ENCODE measurements around the gene CTSA. TPM values are rescaled to one million over a fixed set of nuclear protein-coding genes. Genes with fewer than 3 reads are reported as not detected.
"Not testable (repeated sequence)": the region's sequence is repeated elsewhere in the genome, so short reads cannot be mapped to it uniquely, and the experiment has no call there.

CTSA gene
- total RNA-seq, 2 donors from 2014 or later: 41.0 to 43.8 TPM

- Histone ChIP-seq H3K9me3 (no peaks in the 10 kb centered on the region), H3K4me1 (peaks cover 9% of the 10 kb centered on the region), H3K36me3 (replicated peaks in 1 of 2; ENCODE audit: insufficient read depth in 1 of 2, low read depth in 2 of 2) (peaks cover 0 to 21% of the 10 kb centered on the region in 2 donors), H3K27ac (no peak overlapping the region), H3K4me3 (no peak overlapping the region), H3K27me3 (no peaks in the 10 kb centered on the region)
- intact Hi-C loops (cut with DNase I): loop anchor here (10.0 kb wide), 1 partner anchor 68 kb away; no protein-coding TSS in a partner anchor
- no peak for TF ChIP-seq POLR2A (IDR thresholded peaks at IDR 0.05)
- TF ChIP-seq, protein P1, sequence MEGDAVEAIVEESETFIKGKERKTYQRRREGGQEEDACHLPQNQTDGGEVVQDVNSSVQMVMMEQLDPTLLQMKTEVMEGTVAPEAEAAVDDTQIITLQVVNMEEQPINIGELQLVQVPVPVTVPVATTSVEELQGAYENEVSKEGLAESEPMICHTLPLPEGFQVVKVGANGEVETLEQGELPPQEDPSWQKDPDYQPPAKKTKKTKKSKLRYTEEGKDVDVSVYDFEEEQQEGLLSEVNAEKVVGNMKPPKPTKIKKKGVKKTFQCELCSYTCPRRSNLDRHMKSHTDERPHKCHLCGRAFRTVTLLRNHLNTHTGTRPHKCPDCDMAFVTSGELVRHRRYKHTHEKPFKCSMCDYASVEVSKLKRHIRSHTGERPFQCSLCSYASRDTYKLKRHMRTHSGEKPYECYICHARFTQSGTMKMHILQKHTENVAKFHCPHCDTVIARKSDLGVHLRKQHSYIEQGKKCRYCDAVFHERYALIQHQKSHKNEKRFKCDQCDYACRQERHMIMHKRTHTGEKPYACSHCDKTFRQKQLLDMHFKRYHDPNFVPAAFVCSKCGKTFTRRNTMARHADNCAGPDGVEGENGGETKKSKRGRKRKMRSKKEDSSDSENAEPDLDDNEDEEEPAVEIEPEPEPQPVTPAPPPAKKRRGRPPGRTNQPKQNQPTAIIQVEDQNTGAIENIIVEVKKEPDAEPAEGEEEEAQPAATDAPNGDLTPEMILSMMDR (IDR thresholded peaks at IDR 0.05): no peak
- ATAC-seq (no peak), DNase-seq (no peak)
- WGBS, 2 donors: 69 to 72% methylated on average over 2 of the region's 2 CpGs
Observed at GRCh38 chr20:45897289-45897688, 6.2 kb downstream of the CTSA start.

GRCh38 chr20:45897692-45898091 lies 6.6 kb downstream of the CTSA start:
- WGBS, 2 donors: 90 to 94% methylated on average over 7 of the region's 7 CpGs
- H3K27me3 ChIP-seq: no peaks in the 10 kb centered on the region
- H3K9me3 ChIP-seq: no peaks in the 10 kb centered on the region
- no peak for ATAC-seq
- TF ChIP-seq, protein P1 (IDR thresholded peaks at IDR 0.05): no peak
- no peak for TF ChIP-seq POLR2A (IDR thresholded peaks at IDR 0.05)
- intact Hi-C loops (cut with DNase I): loop anchor here (10.0 kb wide), 1 partner anchor 67 kb away; no protein-coding TSS in a partner anchor
- H3K4me3 ChIP-seq: no peak overlapping the region
- no peak for DNase-seq
- H3K36me3 ChIP-seq (replicated peaks in 1 of 2; ENCODE audit: insufficient read depth in 1 of 2, low read depth in 2 of 2): peaks cover 0 to 21% of the 10 kb centered on the region in 2 donors
- H3K4me1 ChIP-seq: peaks cover 5% of the 10 kb centered on the region
- H3K27ac ChIP-seq: no peak overlapping the region

GRCh38 chr20:45898285-45898684 lies 7.2 kb downstream of the CTSA start:
- no peak for DNase-seq
- intact Hi-C loops (cut with DNase I): loop anchor here (10.0 kb wide), 1 partner anchor 67 kb away; no protein-coding TSS in a partner anchor
- TF ChIP-seq, protein P1 (IDR thresholded peaks at IDR 0.05): no peak
- no peak for TF ChIP-seq POLR2A (IDR thresholded peaks at IDR 0.05)
- H3K4me1 ChIP-seq: no peaks in the 10 kb centered on the region
- no peaks in the 10 kb centered on the region for H3K27me3 ChIP-seq
- H3K9me3 ChIP-seq: no peaks in the 10 kb centered on the region
- H3K4me3 ChIP-seq: no peak overlapping the region
- H3K27ac ChIP-seq: no peak overlapping the region
- ATAC-seq: no peak
- H3K36me3 ChIP-seq (replicated peaks in 1 of 2; ENCODE audit: insufficient read depth in 1 of 2, low read depth in 2 of 2): peaks cover 0 to 21% of the 10 kb centered on the region in 2 donors
- WGBS, 2 donors: 90 to 91% methylated on average over 11 of the region's 12 CpGs

DNA sequence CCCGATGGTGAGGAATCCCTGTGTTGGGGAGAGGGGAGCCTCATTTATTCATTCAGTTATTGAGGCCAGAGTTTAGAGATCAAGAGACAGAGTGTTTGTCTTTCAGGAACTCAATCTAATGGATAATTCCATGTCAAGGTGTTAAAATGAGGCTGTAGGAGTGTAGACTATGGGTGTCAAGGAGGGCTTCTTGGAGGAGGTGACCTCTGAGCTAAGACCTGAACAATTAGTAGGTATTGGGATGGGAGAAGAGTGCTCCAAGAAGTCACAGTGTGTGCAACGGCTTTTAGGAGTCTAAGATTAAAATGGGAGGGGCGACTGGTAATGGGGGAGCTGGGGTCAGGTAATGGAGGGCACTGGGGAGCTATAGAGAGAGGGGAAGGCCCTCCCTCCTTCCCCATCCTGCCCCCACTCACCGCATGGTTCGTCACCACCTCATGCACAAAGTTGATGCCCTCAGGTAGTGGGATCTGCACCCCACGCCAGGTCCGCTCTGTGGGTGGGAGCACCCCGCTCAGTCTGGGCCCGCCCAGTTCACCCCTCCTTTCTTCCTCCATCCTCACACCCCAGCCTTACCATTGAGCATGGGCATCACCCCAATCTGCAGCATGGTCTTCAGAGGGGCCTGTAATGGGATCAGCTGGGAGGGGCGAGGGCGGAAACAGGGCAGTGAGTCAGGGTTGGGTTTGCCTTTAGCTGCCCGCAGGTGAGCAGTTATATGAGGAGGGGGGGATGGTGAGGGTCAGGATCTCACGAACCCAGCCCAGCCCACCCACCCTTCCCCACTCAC lies 8.1 kb downstream of the CTSA start:
- intact Hi-C loops (cut with DNase I): loop anchor here (10.0 kb wide), 1 partner anchor 66 kb away; no protein-coding TSS in a partner anchor
- 84% methylated on average over 11 to 13 of the region's 13 CpGs for WGBS, 2 donors
- no peak for ATAC-seq

DNA sequence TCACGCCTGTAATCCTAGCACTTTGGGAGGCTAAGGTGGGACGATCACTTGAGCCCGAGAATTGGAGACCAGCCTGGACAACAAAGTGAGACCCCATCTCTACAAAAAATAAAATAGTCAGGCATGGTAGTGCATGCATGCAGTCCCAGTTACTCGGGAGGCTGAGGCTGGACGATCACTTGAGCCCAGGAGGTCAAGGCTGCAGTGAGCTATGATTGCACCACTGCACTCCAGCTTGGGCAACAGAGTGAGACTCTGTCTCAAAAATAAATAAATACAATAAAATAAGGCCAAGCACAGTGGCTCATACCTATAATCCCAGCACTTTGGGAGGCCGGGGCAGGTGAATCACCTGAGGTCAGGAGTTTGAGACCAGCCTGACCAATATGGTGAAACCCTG lies 10.2 kb downstream of the CTSA start:
- intact Hi-C loops (cut with DNase I); H3K4me3 ChIP-seq; ATAC-seq; H3K27me3 ChIP-seq; H3K4me1 ChIP-seq; H3K9me3 ChIP-seq; H3K27ac ChIP-seq; DNase-seq: not testable (repeated sequence)
- 92 to 95% methylated on average over 6 of the region's 6 CpGs for WGBS, 2 donors
- H3K36me3 ChIP-seq (replicated peaks in 1 of 2; ENCODE audit: insufficient read depth in 1 of 2, low read depth in 2 of 2): peaks cover 0 to 21% of the 10 kb centered on the region in 2 donors

More for the DNA sequence above, 8.1 kb downstream of the CTSA start:
- TF ChIP-seq POLR2A (IDR thresholded peaks at IDR 0.05): no peak
- TF ChIP-seq, protein P1 (IDR thresholded peaks at IDR 0.05): no peak
- Histone ChIP-seq H3K9me3 (no peaks in the 10 kb centered on the region), H3K4me1 (no peaks in the 10 kb centered on the region), H3K36me3 (replicated peaks in 1 of 2; ENCODE audit: insufficient read depth in 1 of 2, low read depth in 2 of 2) (peaks cover 0 to 24% of the 10 kb centered on the region in 2 donors), H3K27ac (no peak overlapping the region), H3K27me3 (no peaks in the 10 kb centered on the region), H3K4me3 (no peak overlapping the region)
- no peak for DNase-seq

All from body of pancreas (tissue), 4 donors.